ENCODE results near the gene TSPAN18. TPM values are rescaled to one million over a fixed set of nuclear protein-coding genes. Genes with fewer than 3 reads are reported as not detected.

TSPAN18 gene
- total and polyA plus RNA-seq, 2 of the 8 experiments (the other 6 are each of a cell fraction or from before 2014, with no cell fraction given) = 5.2 to 10.2 TPM

DNA sequence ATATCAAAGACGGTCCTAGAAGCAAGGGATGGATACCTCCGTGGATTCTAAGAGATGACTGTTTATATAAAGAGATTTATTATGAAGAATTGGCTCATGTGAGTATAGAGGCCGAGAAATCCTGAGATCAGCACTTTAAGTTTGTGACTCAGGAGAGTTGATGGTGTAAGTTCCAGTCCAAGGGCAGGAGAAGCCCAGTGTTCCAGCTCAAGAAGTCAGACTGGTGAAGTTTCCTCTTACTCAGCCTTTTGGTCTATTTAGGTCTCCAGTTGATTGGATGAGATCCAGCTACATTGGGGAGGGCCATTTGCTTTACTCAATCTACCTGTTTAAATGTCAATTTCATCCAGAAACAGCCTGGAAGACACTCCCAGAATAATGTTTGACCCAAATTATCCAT is 45.1 kb downstream of the TSPAN18 start (continued):
- TF ChIP-seq, protein P1, sequence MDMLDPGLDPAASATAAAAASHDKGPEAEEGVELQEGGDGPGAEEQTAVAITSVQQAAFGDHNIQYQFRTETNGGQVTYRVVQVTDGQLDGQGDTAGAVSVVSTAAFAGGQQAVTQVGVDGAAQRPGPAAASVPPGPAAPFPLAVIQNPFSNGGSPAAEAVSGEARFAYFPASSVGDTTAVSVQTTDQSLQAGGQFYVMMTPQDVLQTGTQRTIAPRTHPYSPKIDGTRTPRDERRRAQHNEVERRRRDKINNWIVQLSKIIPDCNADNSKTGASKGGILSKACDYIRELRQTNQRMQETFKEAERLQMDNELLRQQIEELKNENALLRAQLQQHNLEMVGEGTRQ (IDR thresholded peaks at IDR 0.05; ENCODE audit: low read length) = no peak
- TF ChIP-seq, protein P2, sequence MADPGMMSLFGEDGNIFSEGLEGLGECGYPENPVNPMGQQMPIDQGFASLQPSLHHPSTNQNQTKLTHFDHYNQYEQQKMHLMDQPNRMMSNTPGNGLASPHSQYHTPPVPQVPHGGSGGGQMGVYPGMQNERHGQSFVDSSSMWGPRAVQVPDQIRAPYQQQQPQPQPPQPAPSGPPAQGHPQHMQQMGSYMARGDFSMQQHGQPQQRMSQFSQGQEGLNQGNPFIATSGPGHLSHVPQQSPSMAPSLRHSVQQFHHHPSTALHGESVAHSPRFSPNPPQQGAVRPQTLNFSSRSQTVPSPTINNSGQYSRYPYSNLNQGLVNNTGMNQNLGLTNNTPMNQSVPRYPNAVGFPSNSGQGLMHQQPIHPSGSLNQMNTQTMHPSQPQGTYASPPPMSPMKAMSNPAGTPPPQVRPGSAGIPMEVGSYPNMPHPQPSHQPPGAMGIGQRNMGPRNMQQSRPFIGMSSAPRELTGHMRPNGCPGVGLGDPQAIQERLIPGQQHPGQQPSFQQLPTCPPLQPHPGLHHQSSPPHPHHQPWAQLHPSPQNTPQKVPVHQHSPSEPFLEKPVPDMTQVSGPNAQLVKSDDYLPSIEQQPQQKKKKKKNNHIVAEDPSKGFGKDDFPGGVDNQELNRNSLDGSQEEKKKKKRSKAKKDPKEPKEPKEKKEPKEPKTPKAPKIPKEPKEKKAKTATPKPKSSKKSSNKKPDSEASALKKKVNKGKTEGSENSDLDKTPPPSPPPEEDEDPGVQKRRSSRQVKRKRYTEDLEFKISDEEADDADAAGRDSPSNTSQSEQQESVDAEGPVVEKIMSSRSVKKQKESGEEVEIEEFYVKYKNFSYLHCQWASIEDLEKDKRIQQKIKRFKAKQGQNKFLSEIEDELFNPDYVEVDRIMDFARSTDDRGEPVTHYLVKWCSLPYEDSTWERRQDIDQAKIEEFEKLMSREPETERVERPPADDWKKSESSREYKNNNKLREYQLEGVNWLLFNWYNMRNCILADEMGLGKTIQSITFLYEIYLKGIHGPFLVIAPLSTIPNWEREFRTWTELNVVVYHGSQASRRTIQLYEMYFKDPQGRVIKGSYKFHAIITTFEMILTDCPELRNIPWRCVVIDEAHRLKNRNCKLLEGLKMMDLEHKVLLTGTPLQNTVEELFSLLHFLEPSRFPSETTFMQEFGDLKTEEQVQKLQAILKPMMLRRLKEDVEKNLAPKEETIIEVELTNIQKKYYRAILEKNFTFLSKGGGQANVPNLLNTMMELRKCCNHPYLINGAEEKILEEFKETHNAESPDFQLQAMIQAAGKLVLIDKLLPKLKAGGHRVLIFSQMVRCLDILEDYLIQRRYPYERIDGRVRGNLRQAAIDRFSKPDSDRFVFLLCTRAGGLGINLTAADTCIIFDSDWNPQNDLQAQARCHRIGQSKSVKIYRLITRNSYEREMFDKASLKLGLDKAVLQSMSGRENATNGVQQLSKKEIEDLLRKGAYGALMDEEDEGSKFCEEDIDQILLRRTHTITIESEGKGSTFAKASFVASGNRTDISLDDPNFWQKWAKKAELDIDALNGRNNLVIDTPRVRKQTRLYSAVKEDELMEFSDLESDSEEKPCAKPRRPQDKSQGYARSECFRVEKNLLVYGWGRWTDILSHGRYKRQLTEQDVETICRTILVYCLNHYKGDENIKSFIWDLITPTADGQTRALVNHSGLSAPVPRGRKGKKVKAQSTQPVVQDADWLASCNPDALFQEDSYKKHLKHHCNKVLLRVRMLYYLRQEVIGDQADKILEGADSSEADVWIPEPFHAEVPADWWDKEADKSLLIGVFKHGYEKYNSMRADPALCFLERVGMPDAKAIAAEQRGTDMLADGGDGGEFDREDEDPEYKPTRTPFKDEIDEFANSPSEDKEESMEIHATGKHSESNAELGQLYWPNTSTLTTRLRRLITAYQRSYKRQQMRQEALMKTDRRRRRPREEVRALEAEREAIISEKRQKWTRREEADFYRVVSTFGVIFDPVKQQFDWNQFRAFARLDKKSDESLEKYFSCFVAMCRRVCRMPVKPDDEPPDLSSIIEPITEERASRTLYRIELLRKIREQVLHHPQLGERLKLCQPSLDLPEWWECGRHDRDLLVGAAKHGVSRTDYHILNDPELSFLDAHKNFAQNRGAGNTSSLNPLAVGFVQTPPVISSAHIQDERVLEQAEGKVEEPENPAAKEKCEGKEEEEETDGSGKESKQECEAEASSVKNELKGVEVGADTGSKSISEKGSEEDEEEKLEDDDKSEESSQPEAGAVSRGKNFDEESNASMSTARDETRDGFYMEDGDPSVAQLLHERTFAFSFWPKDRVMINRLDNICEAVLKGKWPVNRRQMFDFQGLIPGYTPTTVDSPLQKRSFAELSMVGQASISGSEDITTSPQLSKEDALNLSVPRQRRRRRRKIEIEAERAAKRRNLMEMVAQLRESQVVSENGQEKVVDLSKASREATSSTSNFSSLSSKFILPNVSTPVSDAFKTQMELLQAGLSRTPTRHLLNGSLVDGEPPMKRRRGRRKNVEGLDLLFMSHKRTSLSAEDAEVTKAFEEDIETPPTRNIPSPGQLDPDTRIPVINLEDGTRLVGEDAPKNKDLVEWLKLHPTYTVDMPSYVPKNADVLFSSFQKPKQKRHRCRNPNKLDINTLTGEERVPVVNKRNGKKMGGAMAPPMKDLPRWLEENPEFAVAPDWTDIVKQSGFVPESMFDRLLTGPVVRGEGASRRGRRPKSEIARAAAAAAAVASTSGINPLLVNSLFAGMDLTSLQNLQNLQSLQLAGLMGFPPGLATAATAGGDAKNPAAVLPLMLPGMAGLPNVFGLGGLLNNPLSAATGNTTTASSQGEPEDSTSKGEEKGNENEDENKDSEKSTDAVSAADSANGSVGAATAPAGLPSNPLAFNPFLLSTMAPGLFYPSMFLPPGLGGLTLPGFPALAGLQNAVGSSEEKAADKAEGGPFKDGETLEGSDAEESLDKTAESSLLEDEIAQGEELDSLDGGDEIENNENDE (IDR thresholded peaks at IDR 0.05; ENCODE audit: insufficient replicate concordance, low read length) = no peak
- TF ChIP-seq CTBP2 (IDR thresholded peaks at IDR 0.05; ENCODE audit: borderline replicate concordance, insufficient read depth, insufficient read length, low read length) (no peak), CEBPB (IDR thresholded peaks at IDR 0.05; ENCODE audit: low read depth, low read length) (no peak), SAP30 (IDR thresholded peaks at IDR 0.05; ENCODE audit: insufficient read depth, insufficient replicate concordance, low read length) (no peak)
